Hepatocyte (in vitro differentiated cells): Measurements from ENCODE around the gene ADAMTSL1. TPM values are rescaled to one million over a fixed set of nuclear protein-coding genes. Genes with fewer than 3 reads are reported as not detected.

Experiments
- DNase-seq: peaks from one replicate; pipeline ENCODE4 v3.0.0-alpha.2; 2016; ENCODE audit warnings: low spot score
- H2AFZ ChIP-seq: fragments of 200-600 bp; sonication (generic); 2 replicates; pipeline ENCODE4 v1.6.0; 2016; ENCODE audit warnings: antibody characterized with exemption, mild to moderate bottlenecking
- H3K27ac ChIP-seq: fragments of 200-600 bp; sonication (generic); 2 replicates; pipeline ENCODE4 v1.5.1; 2016; ENCODE audit warnings: mild to moderate bottlenecking
- H3K27me3 ChIP-seq: fragments of 200-600 bp; sonication (generic); 2 replicates; pipeline ENCODE4 v1.6.1; 2016
- H3K36me3 ChIP-seq: fragments of 200-600 bp; sonication (generic); replicated peaks from 2 replicates; pipeline ENCODE4 v1.5.1; 2016; ENCODE audit warnings: low read depth; ENCODE audit not compliant: insufficient read depth
- H3K4me1 ChIP-seq: fragments of 200-600 bp; sonication (generic); 2 replicates; pipeline ENCODE4 v1.5.1; 2016; ENCODE audit warnings: mild to moderate bottlenecking, moderate library complexity; ENCODE audit not compliant: insufficient read depth
- H3K4me2 ChIP-seq: fragments of 200-600 bp; sonication (generic); 2 replicates; pipeline ENCODE4 v1.6.0; 2016
- H3K4me3 ChIP-seq: fragments of 200-600 bp; sonication (generic); 2 replicates; pipeline ENCODE4 v1.5.1; 2016; ENCODE audit warnings: mild to moderate bottlenecking
- H3K79me2 ChIP-seq: fragments of 200-600 bp; sonication (generic); 2 replicates; pipeline ENCODE4 v1.6.0; 2017; ENCODE audit warnings: mild to moderate bottlenecking
- H3K9me2 ChIP-seq: fragments of 200-600 bp; sonication (generic); replicated peaks from 2 replicates; pipeline ENCODE4 v1.6.0; 2017; ENCODE audit warnings: mild to moderate bottlenecking; ENCODE audit not compliant: insufficient read depth
- H3K9me3 ChIP-seq: fragments of 200-600 bp; sonication (generic); 2 replicates; pipeline ENCODE4 v1.5.1; 2016; ENCODE audit warnings: low read depth, mild to moderate bottlenecking
- H4K20me1 ChIP-seq: fragments of 200-600 bp; sonication (generic); 2 replicates; pipeline ENCODE4 v1.6.0; 2016; ENCODE audit warnings: mild to moderate bottlenecking; ENCODE audit not compliant: insufficient read depth, poor library complexity, severe bottlenecking
- CTCF ChIP-seq: fragments of 200-600 bp; sonication (generic); IDR thresholded peaks from 2 replicates; pipeline ENCODE4 v1.5.1; 2016; ENCODE audit warnings: antibody characterized with exemption, mild to moderate bottlenecking; ENCODE audit not compliant: poor library complexity
- EZH2 ChIP-seq: fragments of 200-600 bp; sonication (generic); IDR thresholded peaks from 2 replicates; pipeline ENCODE4 v1.6.1; 2016; ENCODE audit warnings: antibody characterized with exemption, mild to moderate bottlenecking, borderline replicate concordance
- EZH2phosphoT487 ChIP-seq: fragments of 200-600 bp; sonication (generic); IDR thresholded peaks from one replicate; pipeline ENCODE4 v1.6.1; 2018; ENCODE audit warnings: antibody characterized with exemption, mild to moderate bottlenecking, low read depth, moderate library complexity; ENCODE audit not compliant: unreplicated experiment, severe bottlenecking
- WGBS: methylation state at CpG from one replicate; pipeline ENCODE4 v1.1.6; 2016; ENCODE audit warnings: low lambda C conversion rate; ENCODE audit errors: missing lambda C conversion rate; 5-methylcytosine and 5-hydroxymethylcytosine counted together
- polyA plus RNA-seq: library from polyadenylated mRNA; unstranded; fragments of >200 nt; fragmentation: Nextera tagmentation; extraction: Ambion mirVana; gene quantifications from 2 replicates; pipeline ENCODE4 v1.2.1, GENCODE V29; 2016
- total RNA-seq: library from RNA; depleted of rRNA; stranded (reverse); fragments of >200 nt; gene quantifications from 2 replicates; pipeline ENCODE4 v1.2.3, GENCODE V29; 2014

ADAMTSL1 gene
- total and polyA plus RNA-seq, 2 experiments from 2014 or later, result 7.2 to 24.0 TPM

GRCh38 chr9:18911714-18912342 is 437.9 kb downstream of the ADAMTSL1 start:
- no peak for DNase-seq
- Histone ChIP-seq H3K9me3 (no peaks in the 10 kb centered on the region), H3K27me3 (no peaks in the 10 kb centered on the region), H3K79me2 (no peaks in the 10 kb centered on the region), H2AFZ (no peak overlapping the region), H3K4me1 (peaks cover 20% of the 10 kb centered on the region), H3K27ac (no peak overlapping the region), H3K4me2 (no peak overlapping the region), H3K36me3 (no peaks in the 10 kb centered on the region), H3K9me2 (no peaks in the 10 kb centered on the region), H4K20me1 (no peaks in the 10 kb centered on the region), H3K4me3 (no peak overlapping the region)
- WGBS, result 93% methylated on average over 9 of the region's 9 CpGs
- no peak for TF ChIP-seq EZH2
- TF ChIP-seq EZH2phosphoT487, result no peak
- TF ChIP-seq CTCF, result no peak

- Histone ChIP-seq H3K9me2 (no peaks in the 10 kb centered on the region), H4K20me1 (no peaks in the 10 kb centered on the region), H3K27me3 (no peaks in the 10 kb centered on the region), H3K79me2 (no peaks in the 10 kb centered on the region), H2AFZ (no peak overlapping the region), H3K4me3 (no peak overlapping the region), H3K9me3 (no peaks in the 10 kb centered on the region), H3K36me3 (no peaks in the 10 kb centered on the region), H3K4me2 (no peak overlapping the region), H3K27ac (no peak overlapping the region), H3K4me1 (no peaks in the 10 kb centered on the region)
- TF ChIP-seq EZH2phosphoT487 (no peak), EZH2 (no peak), CTCF (no peak)
- WGBS, result 82% methylated on average over 4 of the region's 4 CpGs
- DNase-seq, result no peak
Measured at GRCh38 chr9:18920141-18921084, 446.5 kb downstream of the ADAMTSL1 start.

- H3K9me3 ChIP-seq, result no peaks in the 10 kb centered on the region
- no peaks in the 10 kb centered on the region for H3K36me3 ChIP-seq
- no peak for DNase-seq
- H3K27me3 ChIP-seq, result no peaks in the 10 kb centered on the region
- no peak overlapping the region for H3K4me3 ChIP-seq
- no peaks in the 10 kb centered on the region for H3K79me2 ChIP-seq
- no peaks in the 10 kb centered on the region for H4K20me1 ChIP-seq
- 72% methylated on average over 7 of the region's 7 CpGs for WGBS
- TF ChIP-seq CTCF (no peak), EZH2 (no peak), EZH2phosphoT487 (no peak)
- no peak overlapping the region for H3K4me2 ChIP-seq
- H3K4me1 ChIP-seq, result no peaks in the 10 kb centered on the region
- no peaks in the 10 kb centered on the region for H3K9me2 ChIP-seq
- no peak overlapping the region for H2AFZ ChIP-seq
- no peak overlapping the region for H3K27ac ChIP-seq
Measured at GRCh38 chr9:18921366-18922075, 447.6 kb downstream of the ADAMTSL1 start.
